Endothelial cell of umbilical vein (primary cell): ENCODE measurements around the gene ZNF516.
"Not testable (repeated sequence)": the region's sequence is repeated elsewhere in the genome, so short reads cannot be mapped to it uniquely, and the experiment has no call there.

Experiments
- EZH2 ChIP-seq: IDR thresholded peaks from 2 replicates; pipeline ENCODE4 v1.6.1; 2012; ENCODE audit warnings: borderline replicate concordance, low read depth, mild to moderate bottlenecking, moderate library complexity, low read length, inconsistent platforms; ENCODE audit not compliant: severe bottlenecking
- GATA2 ChIP-seq: IDR thresholded peaks from 2 replicates; pipeline ENCODE4 v1.7.0; 2011; ENCODE audit warnings: low read depth, mild to moderate bottlenecking, moderate library complexity, mixed read lengths, low read length; ENCODE audit not compliant: insufficient read length, insufficient read depth
- POLR2A ChIP-seq: IDR thresholded peaks from 2 replicates; pipeline ENCODE4 v1.6.1; 2012; ENCODE audit warnings: low read depth, mild to moderate bottlenecking, control low read depth, low read length
- POLR2AphosphoS5 ChIP-seq: IDR thresholded peaks from 2 replicates; pipeline ENCODE4 v1.6.1; 2012; ENCODE audit warnings: low read depth, mild to moderate bottlenecking, control low read depth, low read length, moderate library complexity; ENCODE audit not compliant: insufficient read depth
- TF ChIP-seq, protein P1 (sequence below), 2 donors: IDR thresholded peaks; 1 replicate in 1 of 2; 2 replicates in 1 of 2; pipeline ENCODE4 v1.5.1; 2011; ENCODE audit warnings: low read length in 2 of 2, mild to moderate bottlenecking in 2 of 2, moderate library complexity in 2 of 2, control low read depth in 1 of 2, inconsistent platforms in 1 of 2, low read depth in 1 of 2; ENCODE audit not compliant: insufficient read depth in 1 of 2; ENCODE audit errors: extremely low read depth in 1 of 2
- TF ChIP-seq, protein P2 (sequence below): IDR thresholded peaks from 2 replicates; pipeline ENCODE4 v1.6.1; 2011; ENCODE audit not compliant: insufficient read depth, insufficient read length

DNA sequence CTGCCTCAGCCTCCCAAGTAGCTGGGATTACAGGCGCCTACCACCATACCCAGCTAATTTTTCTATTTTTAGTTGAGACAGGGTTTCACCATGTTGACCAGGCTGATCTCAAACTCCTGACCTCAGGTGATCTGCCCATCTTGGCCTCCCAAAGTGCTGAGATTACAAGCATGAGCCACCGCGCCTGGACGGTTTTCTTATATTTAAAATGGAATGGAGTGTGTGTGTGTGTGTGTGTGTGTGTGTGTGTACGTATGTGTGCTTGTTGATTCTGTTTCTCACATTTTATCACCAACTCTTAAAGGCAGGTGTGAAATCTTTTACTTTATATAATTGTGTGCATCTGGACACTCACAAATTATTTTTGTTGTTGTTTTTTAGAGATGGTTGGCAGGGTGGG, 41.6 kb upstream of the ZNF516 start:
- TF ChIP-seq, protein P1, sequence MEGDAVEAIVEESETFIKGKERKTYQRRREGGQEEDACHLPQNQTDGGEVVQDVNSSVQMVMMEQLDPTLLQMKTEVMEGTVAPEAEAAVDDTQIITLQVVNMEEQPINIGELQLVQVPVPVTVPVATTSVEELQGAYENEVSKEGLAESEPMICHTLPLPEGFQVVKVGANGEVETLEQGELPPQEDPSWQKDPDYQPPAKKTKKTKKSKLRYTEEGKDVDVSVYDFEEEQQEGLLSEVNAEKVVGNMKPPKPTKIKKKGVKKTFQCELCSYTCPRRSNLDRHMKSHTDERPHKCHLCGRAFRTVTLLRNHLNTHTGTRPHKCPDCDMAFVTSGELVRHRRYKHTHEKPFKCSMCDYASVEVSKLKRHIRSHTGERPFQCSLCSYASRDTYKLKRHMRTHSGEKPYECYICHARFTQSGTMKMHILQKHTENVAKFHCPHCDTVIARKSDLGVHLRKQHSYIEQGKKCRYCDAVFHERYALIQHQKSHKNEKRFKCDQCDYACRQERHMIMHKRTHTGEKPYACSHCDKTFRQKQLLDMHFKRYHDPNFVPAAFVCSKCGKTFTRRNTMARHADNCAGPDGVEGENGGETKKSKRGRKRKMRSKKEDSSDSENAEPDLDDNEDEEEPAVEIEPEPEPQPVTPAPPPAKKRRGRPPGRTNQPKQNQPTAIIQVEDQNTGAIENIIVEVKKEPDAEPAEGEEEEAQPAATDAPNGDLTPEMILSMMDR (IDR thresholded peaks at IDR 0.05; ENCODE audit: extremely low read depth in 1 of 2, insufficient read depth in 1 of 2, low read depth in 1 of 2, low read length in 2 of 2) = not testable (repeated sequence)
- not testable (repeated sequence) for TF ChIP-seq POLR2AphosphoS5, POLR2A, EZH2, GATA2
- TF ChIP-seq, protein P2, sequence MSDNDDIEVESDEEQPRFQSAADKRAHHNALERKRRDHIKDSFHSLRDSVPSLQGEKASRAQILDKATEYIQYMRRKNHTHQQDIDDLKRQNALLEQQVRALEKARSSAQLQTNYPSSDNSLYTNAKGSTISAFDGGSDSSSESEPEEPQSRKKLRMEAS = not testable (repeated sequence)
